Caki2 (cell line): ENCODE results near the gene TRUB2. TPM values are rescaled to one million over a fixed set of nuclear protein-coding genes. Genes with fewer than 3 reads are reported as not detected.

Experiments
- DNase-seq: peaks from one replicate; pipeline ENCODE4 v3.0.0-alpha.2; 2015; ENCODE audit warnings: low read depth
- in situ Hi-C: cut with HindIII; loops from 2 replicates; pipeline ENCODE4 v1.10.0; 2016; ENCODE audit warnings: low sequenced_read_pairs, low pct_unique_long_range_greater_than_20kb, mixed read lengths
- total RNA-seq: library from RNA; depleted of rRNA; stranded (reverse); fragments of >200 nt; shearing (Covaris generic); gene quantifications from 2 replicates; pipeline ENCODE4 v1.2.3, GENCODE V29; 2014; ENCODE audit warnings: low replicate concordance

TRUB2 gene
- total RNA-seq, 1 experiment from 2014 or later: 29.2 TPM

GRCh38 chr9:128314697-128315096, 7.5 kb downstream of the TRUB2 start:
- in situ Hi-C loops: no loop called here
- no peak for DNase-seq

- in situ Hi-C loops: no loop called here
- DNase-seq: no peak
Observed at GRCh38 chr9:128310461-128310860, 11.8 kb downstream of the TRUB2 start.

- in situ Hi-C loops: no loop called here
- DNase-seq: no peak
Observed at GRCh38 chr9:128309551-128309950, 12.7 kb downstream of the TRUB2 start.

GRCh38 chr9:128304971-128305288, 17.3 kb downstream of the TRUB2 start:
- DNase-seq: peak; percentile 33
- in situ Hi-C loops: no loop called here

GRCh38 chr9:128304136-128304970, 17.9 kb downstream of the TRUB2 start:
- in situ Hi-C loops: no loop called here
- no peak for DNase-seq

- in situ Hi-C loops: no loop called here
Observed at GRCh38 chr9:128298535-128299482, 23.4 kb downstream of the TRUB2 start.

GRCh38 chr9:128297221-128297773, 24.9 kb downstream of the TRUB2 start:
- DNase-seq: no peak
- in situ Hi-C loops: no loop called here

More at GRCh38 chr9:128298535-128299482, 23.4 kb downstream of the TRUB2 start:
- no peak for DNase-seq

- in situ Hi-C loops: no loop called here
- DNase-seq: no peak
Observed at GRCh38 chr9:128296340-128297220, 25.7 kb downstream of the TRUB2 start.

- in situ Hi-C loops: no loop called here
Observed at GRCh38 chr9:128294142-128294541, 28.1 kb downstream of the TRUB2 start.

GRCh38 chr9:128293091-128293490, 29.2 kb downstream of the TRUB2 start:
- no peak for DNase-seq
- in situ Hi-C loops: no loop called here

More at GRCh38 chr9:128294142-128294541, 28.1 kb downstream of the TRUB2 start:
- DNase-seq: no peak

- DNase-seq: no peak
- in situ Hi-C loops: no loop called here
Observed at GRCh38 chr9:128292009-128292408, 30.2 kb downstream of the TRUB2 start.

- in situ Hi-C loops: no loop called here
Observed at GRCh38 chr9:128288273-128289004, 33.8 kb downstream of the TRUB2 start.

GRCh38 chr9:128286440-128286839, 35.8 kb downstream of the TRUB2 start:
- in situ Hi-C loops: no loop called here
- DNase-seq: no peak

More at GRCh38 chr9:128288273-128289004, 33.8 kb downstream of the TRUB2 start:
- DNase-seq: peak; percentile 60

- in situ Hi-C loops: no loop called here
- DNase-seq: no peak
Observed at GRCh38 chr9:128285033-128285784, 37.0 kb downstream of the TRUB2 start.

- no peak for DNase-seq
- in situ Hi-C loops: no loop called here
Observed at GRCh38 chr9:128282500-128282899, 39.7 kb downstream of the TRUB2 start.

- no peak for DNase-seq
- in situ Hi-C loops: no loop called here
Observed at GRCh38 chr9:128280084-128280622, 42.1 kb downstream of the TRUB2 start.
